ENCODE data around the gene AACS.
"Not testable (repeated sequence)": the region's sequence is repeated elsewhere in the genome, so short reads cannot be mapped to it uniquely, and the experiment has no call there.

AACS gene

GRCh38 chr12:125065021-125065918, at the start of gene AACS:
Gene AACS, plus strand, starts transcription at chr12:125065435. Its CDS starts 150 bp downstream, at chr12:125065585.
- peak; percentile 51 to 63 (median 61) for DNase-seq

GRCh38 chr12:125015680-125016310, 49.4 kb upstream of the AACS start:
- DNase-seq = no peak

- no peak for DNase-seq
Measured at GRCh38 chr12:125017801-125018200, 47.4 kb upstream of the AACS start.

- DNase-seq = no peak
Measured at GRCh38 chr12:125018356-125018755, 46.9 kb upstream of the AACS start.

- no peak for DNase-seq
Measured at GRCh38 chr12:125021096-125021495, 44.1 kb upstream of the AACS start.

GRCh38 chr12:125021771-125022170, 43.5 kb upstream of the AACS start:
- no peak for DNase-seq

GRCh38 chr12:125023065-125023464, 42.2 kb upstream of the AACS start:
- no peak for DNase-seq

GRCh38 chr12:125024949-125025563, 40.2 kb upstream of the AACS start:
- DNase-seq = no peak

GRCh38 chr12:125025606-125026235, 39.5 kb upstream of the AACS start:
- no peak for DNase-seq

- DNase-seq = no peak
Measured at GRCh38 chr12:125028106-125028505, 37.1 kb upstream of the AACS start.

- no peak for DNase-seq
Measured at GRCh38 chr12:125029761-125030358, 35.4 kb upstream of the AACS start.

- not testable (repeated sequence) for DNase-seq
Measured at GRCh38 chr12:125031471-125031870, 33.8 kb upstream of the AACS start.

- DNase-seq = no peak
Measured at GRCh38 chr12:125032466-125033152, 32.6 kb upstream of the AACS start.

GRCh38 chr12:125033288-125033687, 31.9 kb upstream of the AACS start:
- no peak for DNase-seq

GRCh38 chr12:125038976-125039625, 26.1 kb upstream of the AACS start:
- no peak for DNase-seq

GRCh38 chr12:125049093-125049458, 16.2 kb upstream of the AACS start:
- no peak for DNase-seq

- DNase-seq = no peak
Measured at GRCh38 chr12:125050446-125050845, 14.8 kb upstream of the AACS start.

- DNase-seq = no peak
Measured at GRCh38 chr12:125050868-125051267, 14.4 kb upstream of the AACS start.

GRCh38 chr12:125053821-125054220, 11.4 kb upstream of the AACS start:
- DNase-seq = no peak

- no peak for DNase-seq
Measured at GRCh38 chr12:125055591-125055990, 9.6 kb upstream of the AACS start.

- no peak for DNase-seq
Measured at GRCh38 chr12:125056306-125056705, 8.9 kb upstream of the AACS start.

GRCh38 chr12:125057708-125058107, 7.5 kb upstream of the AACS start:
- no peak for DNase-seq

All from activated CD4-positive, CD25-positive, alpha-beta regulatory T cell (primary cell).